Measurements from ENCODE around the gene TLK1.

Gene TLK1

DNA sequence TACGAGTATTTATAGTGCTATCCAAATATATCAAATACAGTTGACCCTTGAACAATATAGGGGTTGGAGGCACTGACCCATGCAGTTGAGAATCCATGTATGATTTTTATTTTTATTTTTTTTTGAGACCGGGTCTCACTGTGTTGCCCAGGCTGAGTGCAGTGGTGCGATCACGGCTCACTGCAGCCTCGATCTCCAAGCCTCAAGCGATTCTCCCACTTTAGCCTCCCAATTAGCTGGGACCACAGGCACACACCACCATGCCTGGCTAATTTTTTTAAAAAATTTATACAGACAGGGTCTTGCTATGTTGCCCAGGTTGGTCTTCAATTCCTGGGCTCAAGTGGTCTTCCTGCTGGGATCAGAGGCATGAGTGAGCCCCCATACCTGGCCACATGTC lies 161.0 kb downstream of the TLK1 start:
- CTCF ChIA-PET, result interaction anchor here (1.8 kb wide), 1 partner anchor 14 kb away, joined by 4 read pairs; no protein-coding TSS in a partner anchor
- TF ChIP-seq, protein P1, sequence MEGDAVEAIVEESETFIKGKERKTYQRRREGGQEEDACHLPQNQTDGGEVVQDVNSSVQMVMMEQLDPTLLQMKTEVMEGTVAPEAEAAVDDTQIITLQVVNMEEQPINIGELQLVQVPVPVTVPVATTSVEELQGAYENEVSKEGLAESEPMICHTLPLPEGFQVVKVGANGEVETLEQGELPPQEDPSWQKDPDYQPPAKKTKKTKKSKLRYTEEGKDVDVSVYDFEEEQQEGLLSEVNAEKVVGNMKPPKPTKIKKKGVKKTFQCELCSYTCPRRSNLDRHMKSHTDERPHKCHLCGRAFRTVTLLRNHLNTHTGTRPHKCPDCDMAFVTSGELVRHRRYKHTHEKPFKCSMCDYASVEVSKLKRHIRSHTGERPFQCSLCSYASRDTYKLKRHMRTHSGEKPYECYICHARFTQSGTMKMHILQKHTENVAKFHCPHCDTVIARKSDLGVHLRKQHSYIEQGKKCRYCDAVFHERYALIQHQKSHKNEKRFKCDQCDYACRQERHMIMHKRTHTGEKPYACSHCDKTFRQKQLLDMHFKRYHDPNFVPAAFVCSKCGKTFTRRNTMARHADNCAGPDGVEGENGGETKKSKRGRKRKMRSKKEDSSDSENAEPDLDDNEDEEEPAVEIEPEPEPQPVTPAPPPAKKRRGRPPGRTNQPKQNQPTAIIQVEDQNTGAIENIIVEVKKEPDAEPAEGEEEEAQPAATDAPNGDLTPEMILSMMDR (IDR thresholded peaks at IDR 0.05; ENCODE audit: control extremely low read depth, extremely low read depth, low read depth, missing control alignments), result no peak
- POLR2A ChIA-PET, result no interaction called here
- DNase-seq (ENCODE audit: extremely low spot score), result no peak

DNA sequence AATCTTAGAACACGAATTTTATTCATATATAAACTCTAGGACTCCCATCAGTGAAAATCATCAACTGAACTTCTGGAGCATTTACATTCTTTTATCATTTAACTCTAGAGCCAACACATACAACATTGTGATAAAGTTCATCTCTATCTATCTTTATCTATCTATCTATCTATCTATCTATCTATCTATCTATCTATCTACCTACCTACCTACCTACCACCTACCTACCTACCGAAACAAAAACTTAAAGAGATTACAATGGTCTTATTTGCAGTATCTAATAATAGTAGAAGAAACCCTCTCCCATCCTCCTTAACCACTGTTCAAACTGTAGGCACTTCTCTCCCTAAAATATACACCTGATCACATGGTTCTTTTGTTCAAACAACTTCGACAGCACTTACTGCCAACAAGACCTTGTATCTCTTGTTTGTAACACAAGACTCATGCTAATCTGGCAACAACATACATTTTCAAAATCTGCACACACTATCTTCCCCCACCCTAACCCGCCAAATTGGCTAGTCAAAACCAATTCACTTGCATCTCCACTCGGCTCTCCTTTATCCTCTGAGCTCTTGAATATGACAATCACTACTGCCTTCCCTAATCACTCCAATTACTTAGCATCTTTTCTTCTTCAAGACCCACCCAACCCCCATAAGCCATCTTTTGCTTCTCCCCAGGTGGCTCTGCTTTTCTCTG lies 162.6 kb downstream of the TLK1 start:
- ChIA-PET POLR2A (no interaction called here), CTCF (interaction anchor here (0.7 to 1.6 kb wide), 2 partner anchors 10 to 32 kb away, joined by 3 read pairs; no protein-coding TSS in a partner anchor)
- DNase-seq (ENCODE audit: extremely low spot score), result no peak
- TF ChIP-seq, protein P1 (IDR thresholded peaks at IDR 0.05; ENCODE audit: control extremely low read depth, extremely low read depth, low read depth, missing control alignments), result no peak

DNA sequence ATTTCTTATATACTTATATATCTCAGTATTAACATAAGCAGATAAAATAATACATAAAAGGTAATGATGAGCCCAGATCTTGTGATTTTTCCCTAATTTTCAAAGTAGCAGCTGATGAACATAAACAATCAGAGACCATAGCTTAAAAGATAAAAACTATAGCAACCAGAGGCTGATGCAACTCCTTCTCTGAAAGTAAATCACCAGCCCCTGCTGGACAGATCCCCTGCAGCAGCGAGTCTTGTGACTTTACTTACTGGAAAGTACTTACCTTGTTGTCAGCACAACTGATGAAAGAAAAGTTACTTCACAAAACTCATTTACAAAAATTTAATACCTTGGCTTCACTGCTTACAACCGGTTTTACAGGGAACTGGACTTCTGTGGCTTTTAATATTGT lies 164.4 kb downstream of the TLK1 start:
- ChIA-PET CTCF (interaction anchor here (1.4 kb wide), 1 partner anchor 13 kb away, joined by 3 read pairs; no protein-coding TSS in a partner anchor), POLR2A (no interaction called here)
- no peak for DNase-seq (ENCODE audit: extremely low spot score)
- TF ChIP-seq, protein P1 (IDR thresholded peaks at IDR 0.05; ENCODE audit: control extremely low read depth, extremely low read depth, low read depth, missing control alignments), result no peak

- no peak for DNase-seq (ENCODE audit: extremely low spot score)
- CTCF ChIA-PET, result interaction anchor here (0.9 kb wide), 1 partner anchor 17 kb away, joined by 3 read pairs; no protein-coding TSS in a partner anchor
- POLR2A ChIA-PET, result no interaction called here
- TF ChIP-seq, protein P1 (IDR thresholded peaks at IDR 0.05; ENCODE audit: control extremely low read depth, extremely low read depth, low read depth, missing control alignments), result no peak
Observed at GRCh38 chr2:170991398-170992182, 169.1 kb downstream of the TLK1 start.

DNA sequence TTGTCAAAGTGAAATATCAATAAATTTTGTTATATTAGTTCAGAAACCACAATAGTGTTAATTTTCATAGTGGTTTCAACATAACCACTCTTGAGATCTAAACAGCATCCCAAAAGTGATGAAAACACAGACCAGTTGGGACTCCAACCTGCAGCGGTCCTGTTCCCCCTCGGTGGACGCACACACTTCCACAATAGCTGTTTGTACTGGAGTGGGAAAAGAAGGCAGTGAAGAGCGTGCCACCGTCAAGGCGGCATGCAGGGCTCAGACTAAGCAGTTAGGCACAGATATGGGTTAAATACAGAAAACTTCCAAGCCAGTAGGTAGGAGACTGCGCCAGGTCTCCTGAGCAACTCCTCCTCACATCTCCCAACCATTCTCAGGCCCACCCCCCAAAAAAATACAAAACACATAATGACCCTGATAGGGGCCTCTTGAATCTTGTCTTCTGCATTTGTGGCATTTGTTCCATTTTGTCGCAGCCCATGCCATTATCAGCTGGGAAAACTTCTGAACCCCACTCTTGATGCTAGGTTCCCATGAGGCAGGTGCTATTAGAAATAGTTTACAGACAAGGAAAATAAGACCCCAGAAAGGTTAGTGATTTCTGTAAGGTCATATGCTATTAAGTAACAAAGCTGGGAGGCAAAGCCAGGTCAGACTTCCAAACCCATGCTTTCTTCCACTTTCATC lies 174.0 kb downstream of the TLK1 start:
- TF ChIP-seq, protein P1 (IDR thresholded peaks at IDR 0.05; ENCODE audit: control extremely low read depth, extremely low read depth, low read depth, missing control alignments), result no peak
- no peak for DNase-seq (ENCODE audit: extremely low spot score)
- ChIA-PET POLR2A (no interaction called here), CTCF (interaction anchor here (1.2 to 1.6 kb wide), 5 partner anchors 12 to 100 kb away, joined by 3 to 5 read pairs (median 5); no protein-coding TSS in a partner anchor)

- TF ChIP-seq, protein P1 (IDR thresholded peaks at IDR 0.05; ENCODE audit: control extremely low read depth, extremely low read depth, low read depth, missing control alignments), result no peak
- POLR2A ChIA-PET, result interaction anchor here (0.6 kb wide), 1 partner anchor 987 kb away, joined by 4 read pairs; no protein-coding TSS in a partner anchor
- CTCF ChIA-PET, result interaction anchor here (1.2 to 1.9 kb wide), 6 partner anchors 11 to 52 kb away, joined by 3 to 8 read pairs (median 5); no protein-coding TSS in a partner anchor
- no peak for DNase-seq (ENCODE audit: extremely low spot score)
Observed at GRCh38 chr2:170985407-170985806, 175.3 kb downstream of the TLK1 start.

Measured in GM10248 (cell line).